ENCODE measurements around the gene TMEM167B. TPM values are rescaled to one million over a fixed set of nuclear protein-coding genes. Genes with fewer than 3 reads are reported as not detected.
A peak's percentile ranks its signal among the peaks of the same experiment; 100 is the strongest.
"Not testable (repeated sequence)": the region's sequence is repeated elsewhere in the genome, so short reads cannot be mapped to it uniquely, and the experiment has no call there.

TMEM167B gene
- total RNA-seq, 2 donors from 2014 or later = 24.0 to 54.9 TPM

DNA sequence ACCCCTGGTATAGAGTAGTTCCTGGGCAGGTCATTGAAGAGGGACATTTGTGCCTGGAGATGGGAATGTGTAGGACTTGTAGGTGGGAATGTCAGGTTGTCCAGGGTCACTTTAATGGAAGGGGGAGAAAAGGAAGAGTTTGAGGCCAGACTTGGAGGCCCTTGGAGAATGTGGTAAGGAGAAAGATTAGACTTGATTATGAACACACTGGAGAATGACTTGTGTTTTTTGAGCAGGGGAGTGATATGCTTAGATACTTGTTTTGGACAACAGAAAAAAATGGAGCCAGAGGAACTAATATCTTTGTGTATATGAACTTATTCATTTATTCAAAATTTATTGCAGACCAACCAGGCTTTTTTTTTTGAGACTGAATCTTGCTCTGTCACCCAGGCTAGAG lies 41.2 kb downstream of the TMEM167B start:
- ATAC-seq = no peak
- Mint-ChIP-seq H3K27ac (no peak overlapping the region), H3K9me3 (no peaks in the 10 kb centered on the region), H3K36me3 (no peaks in the 10 kb centered on the region)
- DNase-seq (ENCODE audit: low spot score in 2 of 2) = no peak

DNA sequence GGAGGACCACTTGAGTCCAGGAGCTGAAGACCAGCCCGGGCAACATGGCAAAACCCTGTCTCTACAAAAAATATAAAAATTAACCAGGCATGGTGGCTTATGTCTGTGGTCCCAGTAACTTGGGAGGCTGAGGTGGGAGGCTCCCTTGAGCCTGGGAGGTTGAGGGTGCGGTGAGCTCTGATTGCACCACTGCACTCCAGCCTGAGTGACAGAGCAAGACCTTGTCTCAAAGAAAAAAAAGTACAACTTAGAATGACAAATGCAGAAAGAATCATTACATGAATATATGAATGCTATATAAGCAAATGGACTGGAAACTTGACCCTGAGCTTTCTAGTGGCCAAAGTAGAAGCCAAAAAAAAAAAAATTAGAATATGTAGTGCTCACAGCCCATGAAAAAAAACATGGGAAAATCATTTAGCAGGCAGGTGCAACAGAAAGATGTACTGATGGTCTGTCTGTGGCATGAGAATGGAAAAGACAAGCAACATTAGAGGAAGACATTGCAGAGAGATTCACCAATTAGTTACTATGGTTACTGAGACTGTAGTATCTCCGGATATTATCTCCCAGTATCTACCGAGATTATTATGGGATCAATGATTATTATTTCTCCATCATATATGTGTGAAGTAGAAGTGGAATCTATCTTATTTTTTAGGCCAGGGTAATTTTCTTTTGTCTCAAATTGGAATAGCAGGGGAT lies 42.6 kb downstream of the TMEM167B start:
- no peak for ATAC-seq

DNA sequence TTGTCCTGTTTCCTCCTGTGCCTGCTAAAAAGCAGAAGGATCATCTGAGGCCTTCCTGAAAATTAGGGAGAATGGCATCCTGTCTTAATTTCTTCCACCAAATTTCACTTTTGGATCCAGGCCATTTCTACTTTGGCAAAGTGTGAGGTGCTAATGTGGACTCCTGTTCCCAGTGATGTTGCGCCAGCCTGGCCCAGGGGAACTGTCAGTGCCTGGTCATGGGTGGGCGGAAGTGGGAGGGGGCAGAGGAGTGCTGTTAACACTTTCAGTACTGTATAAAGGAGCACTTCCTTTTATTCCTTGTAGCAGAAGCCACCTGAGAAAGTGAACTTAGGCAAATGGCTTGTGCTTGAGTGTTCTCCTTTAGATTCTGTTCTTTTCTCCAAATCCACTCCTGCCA lies 43.3 kb downstream of the TMEM167B start:
- peak in 1 of 2 donors; percentile 65 for ATAC-seq
- no peak for DNase-seq (ENCODE audit: low spot score in 2 of 2)
- Mint-ChIP-seq H3K9me3 (no peaks in the 10 kb centered on the region), H3K36me3 (no peaks in the 10 kb centered on the region), H3K27ac (peak overlapping the region; percentile 11 to 32)

More for the DNA sequence above, 42.6 kb downstream of the TMEM167B start:
- Mint-ChIP-seq H3K36me3 (no peaks in the 10 kb centered on the region), H3K9me3 (no peaks in the 10 kb centered on the region), H3K27ac (no peak overlapping the region)
- DNase-seq (ENCODE audit: low spot score in 2 of 2) = no peak

DNA sequence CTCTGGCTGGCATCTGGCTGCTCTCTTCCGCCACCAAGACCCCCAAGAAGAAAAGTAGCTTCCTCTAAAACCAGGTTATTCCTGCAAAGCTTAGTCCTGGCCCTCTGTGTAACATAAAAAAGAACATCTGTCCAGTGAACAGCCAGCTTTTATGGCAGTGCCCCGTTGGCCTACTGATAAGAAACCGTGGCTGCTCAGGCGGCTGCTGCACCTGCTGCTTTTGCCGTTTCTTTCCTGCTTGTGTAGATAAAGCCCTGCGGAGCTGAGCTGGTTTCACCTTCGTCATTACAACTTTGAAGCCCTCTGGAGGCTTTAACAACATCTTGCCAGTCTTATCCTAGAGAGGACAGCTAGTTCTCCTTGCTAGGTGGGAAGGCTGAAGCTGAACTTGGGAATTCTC lies 43.9 kb downstream of the TMEM167B start:
- no peaks in the 10 kb centered on the region for H3K36me3 Mint-ChIP-seq
- DNase-seq (ENCODE audit: low spot score in 2 of 2) (no peak), ATAC-seq (peak in 1 of 2 donors; percentile 37)
- no peaks in the 10 kb centered on the region for H3K9me3 Mint-ChIP-seq
- H3K27ac Mint-ChIP-seq = peak overlapping the region; percentile 11 to 32

DNA sequence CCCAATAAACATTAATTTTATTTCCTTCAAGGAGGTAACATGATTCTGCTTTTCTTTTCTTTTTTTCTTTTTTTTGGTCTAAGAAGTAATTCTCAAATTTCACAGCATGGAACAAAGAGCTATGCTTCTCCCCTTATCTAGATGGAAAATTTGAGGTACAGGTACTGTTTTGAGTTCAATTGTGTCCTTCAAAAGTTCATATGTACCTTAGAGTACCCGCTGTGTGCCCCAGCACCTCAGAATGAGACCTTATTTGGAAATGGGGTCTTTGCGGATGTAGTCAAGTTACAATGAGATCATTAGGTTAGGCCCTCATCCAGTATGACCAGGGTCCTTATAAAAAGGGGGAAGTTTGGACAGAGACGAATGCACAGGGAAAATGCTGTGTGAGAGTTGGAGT lies 45.4 kb downstream of the TMEM167B start:
- H3K9me3 Mint-ChIP-seq = no peaks in the 10 kb centered on the region
- ATAC-seq (no peak), DNase-seq (ENCODE audit: low spot score in 2 of 2) (no peak)
- no peaks in the 10 kb centered on the region for H3K36me3 Mint-ChIP-seq
- H3K27ac Mint-ChIP-seq = no peak overlapping the region

DNA sequence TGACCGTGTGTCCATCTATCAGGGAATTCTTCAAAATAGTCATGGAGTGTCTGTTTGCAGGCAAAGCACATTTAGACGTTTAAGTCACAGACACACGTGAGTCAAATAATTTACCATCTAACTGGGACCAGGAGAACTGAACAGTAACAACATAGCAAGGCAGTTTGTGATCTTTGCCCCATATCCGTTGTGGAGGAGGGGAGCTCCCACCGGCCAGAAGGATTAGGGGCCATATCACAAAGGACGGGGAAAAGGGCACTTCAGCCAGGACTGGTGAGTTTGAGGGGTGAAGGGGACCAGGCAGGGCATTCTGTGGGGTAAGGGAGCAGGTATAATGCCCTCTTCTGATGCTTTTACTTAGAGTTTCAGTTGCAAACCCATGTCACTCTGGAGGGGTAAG lies 46.2 kb downstream of the TMEM167B start:
- ATAC-seq (no peak), DNase-seq (ENCODE audit: low spot score in 2 of 2) (no peak)
- no peaks in the 10 kb centered on the region for H3K36me3 Mint-ChIP-seq
- no peak overlapping the region for H3K27ac Mint-ChIP-seq
- H3K9me3 Mint-ChIP-seq = no peaks in the 10 kb centered on the region

DNA sequence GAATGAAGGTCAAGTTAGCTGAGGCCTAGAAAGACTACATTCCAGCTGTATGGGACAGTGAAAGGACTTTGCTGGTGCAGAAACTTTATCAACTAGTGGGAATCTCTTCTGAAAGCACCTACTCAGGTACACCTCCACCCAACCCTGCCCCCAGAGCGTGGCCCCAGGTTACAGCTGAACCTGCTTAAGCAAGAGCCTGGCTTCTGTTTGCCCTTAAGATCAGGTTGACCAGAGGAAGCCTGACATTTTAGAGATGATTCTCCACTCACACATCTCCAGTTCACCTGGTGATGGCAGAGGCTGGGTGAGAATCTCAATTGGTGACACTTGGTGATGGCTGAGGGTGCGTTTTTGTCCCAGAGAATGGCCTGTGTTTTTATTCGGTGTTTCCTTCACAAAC lies 47.4 kb downstream of the TMEM167B start:
- Mint-ChIP-seq H3K36me3 (no peaks in the 10 kb centered on the region), H3K27ac (no peak overlapping the region), H3K9me3 (no peaks in the 10 kb centered on the region)
- DNase-seq (ENCODE audit: low spot score in 2 of 2) = no peak
- no peak for ATAC-seq

DNA sequence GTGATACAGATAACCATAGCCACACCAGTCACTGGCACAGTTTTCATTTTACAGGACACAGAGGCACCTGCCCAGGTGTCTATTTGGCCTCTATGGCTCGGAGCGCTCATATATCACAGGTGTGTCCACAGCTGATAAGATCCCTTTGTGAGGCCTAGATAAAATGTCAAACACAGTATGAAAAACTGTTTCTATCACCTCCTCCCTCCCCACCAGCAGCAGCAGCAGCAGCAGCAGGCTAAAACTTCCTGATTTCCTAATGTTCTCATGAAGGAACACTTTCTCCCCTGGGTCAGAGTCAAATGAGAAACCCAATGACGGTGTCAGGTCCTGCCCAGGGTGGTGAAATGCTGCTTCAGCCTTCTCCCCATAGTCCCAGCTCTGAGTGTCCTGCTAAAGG lies 47.8 kb downstream of the TMEM167B start:
- no peaks in the 10 kb centered on the region for H3K9me3 Mint-ChIP-seq
- no peak for ATAC-seq
- H3K27ac Mint-ChIP-seq = no peak overlapping the region
- DNase-seq (ENCODE audit: low spot score in 2 of 2) = no peak
- no peaks in the 10 kb centered on the region for H3K36me3 Mint-ChIP-seq

DNA sequence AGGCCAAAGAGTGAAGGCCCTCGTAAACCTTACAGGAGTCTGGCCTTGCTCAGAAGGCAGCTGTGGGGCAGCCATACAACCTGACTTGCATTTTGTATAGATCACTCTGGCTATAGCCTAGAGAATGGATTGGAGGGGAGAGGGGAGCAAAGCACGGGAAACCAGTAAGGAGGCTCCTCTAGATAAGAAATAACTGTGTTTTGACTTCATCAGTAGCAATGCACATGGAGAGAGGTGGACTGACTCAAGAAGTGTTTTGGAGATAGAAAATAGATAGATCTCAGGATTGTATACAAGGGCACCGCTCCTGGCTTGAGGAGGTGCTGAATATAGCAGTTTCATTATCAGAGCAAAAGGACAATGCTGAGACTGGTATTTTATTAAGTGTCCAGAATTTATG lies 49.8 kb downstream of the TMEM167B start:
- Mint-ChIP-seq H3K36me3 (no peaks in the 10 kb centered on the region), H3K27ac (no peak overlapping the region), H3K9me3 (no peaks in the 10 kb centered on the region)
- DNase-seq (ENCODE audit: low spot score in 2 of 2) (no peak), ATAC-seq (no peak)

DNA sequence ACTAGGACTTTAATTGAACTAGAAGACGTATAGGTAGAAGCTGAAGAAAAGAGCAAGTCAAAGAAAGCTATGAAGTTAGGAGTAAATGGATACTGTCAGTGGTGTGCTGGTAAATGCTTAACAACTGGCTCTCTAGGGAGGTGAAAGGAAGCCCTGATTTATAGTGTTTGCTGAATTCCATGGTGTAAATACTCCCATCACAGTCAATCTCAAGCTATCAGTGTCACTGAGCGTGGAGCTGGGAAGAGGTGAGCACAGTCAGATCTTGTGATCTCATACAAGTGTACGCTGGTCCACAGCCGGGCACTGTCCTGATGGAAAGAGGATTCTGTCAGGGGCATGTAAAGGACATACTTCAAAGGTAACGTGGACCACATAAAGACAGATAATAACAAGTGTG lies 51.7 kb downstream of the TMEM167B start:
- ATAC-seq (no peak), DNase-seq (ENCODE audit: low spot score in 2 of 2) (no peak)
- no peaks in the 10 kb centered on the region for H3K9me3 Mint-ChIP-seq
- H3K27ac Mint-ChIP-seq = no peak overlapping the region
- no peaks in the 10 kb centered on the region for H3K36me3 Mint-ChIP-seq

DNA sequence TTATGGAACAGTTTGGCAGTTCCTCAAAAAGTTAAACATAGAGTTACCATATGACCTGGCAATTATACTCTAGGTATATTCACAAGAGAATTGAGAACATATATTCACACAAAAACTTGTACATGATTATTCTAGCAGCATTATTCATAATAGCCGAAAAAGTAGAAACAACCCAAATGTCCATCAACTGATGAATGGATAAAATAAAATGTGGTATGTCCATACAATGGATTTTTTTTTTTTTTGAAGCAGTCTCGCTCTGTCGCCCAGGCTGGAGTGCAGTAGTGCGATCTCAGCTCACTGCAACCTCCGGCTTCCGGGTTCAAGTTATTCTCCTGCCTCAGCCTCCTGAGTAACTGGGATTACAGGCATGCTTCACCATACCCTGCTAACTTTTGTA lies 52.2 kb downstream of the TMEM167B start:
- H3K27ac Mint-ChIP-seq; H3K36me3 Mint-ChIP-seq; H3K9me3 Mint-ChIP-seq; ATAC-seq; DNase-seq (ENCODE audit: low spot score in 2 of 2): not testable (repeated sequence)

Other genes starting within 250 kb of the TMEM167B start
- not detected for gene AKNAD1, start 233.7 kb upstream of the TMEM167B start, total RNA-seq
- gene GPSM2, start 213.8 kb upstream of the TMEM167B start, total RNA-seq = 10 to 100 TPM; 17.3 to 28.1 TPM
- 10 to 100 TPM; 15.5 to 19.9 TPM for gene CLCC1, start 127.3 kb upstream of the TMEM167B start, total RNA-seq
- gene WDR47, start 48.7 kb upstream of the TMEM167B start, total RNA-seq = 10 to 100 TPM in 1 of 2 donors, 1 to 10 TPM in 1; 7.9 to 11.5 TPM
- gene TAF13, start 14.8 kb upstream of the TMEM167B start, total RNA-seq = 10 to 100 TPM; 15.4 to 49.0 TPM
- gene ELAPOR1, start 23.4 kb downstream of the TMEM167B start, total RNA-seq = 10 to 100 TPM in 1 of 2 donors, 1 to 10 TPM in 1; 5.7 to 15.0 TPM
- gene SARS1, start 123.2 kb downstream of the TMEM167B start, total RNA-seq = 100 to 1,000 TPM; 179 to 273 TPM
- 1 to 10 TPM in 1 of 2 donors, under 1 TPM in 1; 0.39 to 3.9 TPM for gene CELSR2, start 158.8 kb downstream of the TMEM167B start, total RNA-seq
- gene PSRC1, start 192.4 kb downstream of the TMEM167B start, total RNA-seq = 10 to 100 TPM; 20.5 to 23.9 TPM
- not detected for gene MYBPHL, start 216.2 kb downstream of the TMEM167B start, total RNA-seq